Sigmoid colon (tissue), 3 donors: Measurements from ENCODE around the gene PLCB2.

Experiments
- POLR2A ChIP-seq, 2 donors: fragments of 450-650 bp; IDR thresholded peaks; one replicate each; pipeline ENCODE4 v1.6.1; 2016; ENCODE audit warnings: antibody characterized with exemption in 2 of 2, mild to moderate bottlenecking in 2 of 2, moderate library complexity in 2 of 2
- TF ChIP-seq, protein P1 (sequence below), 4 experiments: fragments of 450-650 bp in 3 of 4; fragments of 200-600 bp in 1 of 4; IDR thresholded peaks; one replicate each; pipeline ENCODE4 v1.5.1; 2016 to 2019; ENCODE audit warnings: antibody characterized with exemption in 4 of 4, mild to moderate bottlenecking in 3 of 4, moderate library complexity in 2 of 4

GRCh38 chr15:40352281-40352901 lies 44.7 kb upstream of the PLCB2 start:
- no peak for TF ChIP-seq POLR2A (IDR thresholded peaks at IDR 0.05)
- TF ChIP-seq, protein P1, sequence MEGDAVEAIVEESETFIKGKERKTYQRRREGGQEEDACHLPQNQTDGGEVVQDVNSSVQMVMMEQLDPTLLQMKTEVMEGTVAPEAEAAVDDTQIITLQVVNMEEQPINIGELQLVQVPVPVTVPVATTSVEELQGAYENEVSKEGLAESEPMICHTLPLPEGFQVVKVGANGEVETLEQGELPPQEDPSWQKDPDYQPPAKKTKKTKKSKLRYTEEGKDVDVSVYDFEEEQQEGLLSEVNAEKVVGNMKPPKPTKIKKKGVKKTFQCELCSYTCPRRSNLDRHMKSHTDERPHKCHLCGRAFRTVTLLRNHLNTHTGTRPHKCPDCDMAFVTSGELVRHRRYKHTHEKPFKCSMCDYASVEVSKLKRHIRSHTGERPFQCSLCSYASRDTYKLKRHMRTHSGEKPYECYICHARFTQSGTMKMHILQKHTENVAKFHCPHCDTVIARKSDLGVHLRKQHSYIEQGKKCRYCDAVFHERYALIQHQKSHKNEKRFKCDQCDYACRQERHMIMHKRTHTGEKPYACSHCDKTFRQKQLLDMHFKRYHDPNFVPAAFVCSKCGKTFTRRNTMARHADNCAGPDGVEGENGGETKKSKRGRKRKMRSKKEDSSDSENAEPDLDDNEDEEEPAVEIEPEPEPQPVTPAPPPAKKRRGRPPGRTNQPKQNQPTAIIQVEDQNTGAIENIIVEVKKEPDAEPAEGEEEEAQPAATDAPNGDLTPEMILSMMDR (IDR thresholded peaks at IDR 0.05): no peak
